Ishikawa (cell line): ENCODE data around the gene GALNTL6.

Experiments used
- CEBPB ChIP-seq: IDR thresholded peaks from 2 replicates; pipeline ENCODE4 v1.6.1; 2012
- CREB1 ChIP-seq: IDR thresholded peaks from 2 replicates; pipeline ENCODE4 v1.6.1; 2012; ENCODE audit warnings: low read depth
- EGR1 ChIP-seq: IDR thresholded peaks from 2 replicates; pipeline ENCODE4 v1.6.1; 2012
- EP300 ChIP-seq: IDR thresholded peaks from 2 replicates; pipeline ENCODE4 v1.6.1; 2012; ENCODE audit warnings: borderline replicate concordance
- FOXM1 ChIP-seq: IDR thresholded peaks from 2 replicates; pipeline ENCODE4 v1.6.1; 2012; ENCODE audit warnings: low read depth, borderline replicate concordance
- MAX ChIP-seq: IDR thresholded peaks from 2 replicates; pipeline ENCODE4 v1.6.1; 2012
- NFIC ChIP-seq: IDR thresholded peaks from 2 replicates; pipeline ENCODE4 v1.6.1; 2012
- RAD21 ChIP-seq: IDR thresholded peaks from 2 replicates; pipeline ENCODE4 v1.6.1; 2012; ENCODE audit warnings: low read depth
- REST ChIP-seq: IDR thresholded peaks from 2 replicates; pipeline ENCODE4 v1.6.1; 2012; ENCODE audit warnings: low read depth, mild to moderate bottlenecking
- TAF1 ChIP-seq: IDR thresholded peaks from 2 replicates; pipeline ENCODE4 v1.6.1; 2012; ENCODE audit warnings: low read depth, mild to moderate bottlenecking
- TCF12 ChIP-seq: IDR thresholded peaks from 2 replicates; pipeline ENCODE4 v1.6.1; 2012; ENCODE audit warnings: low read depth
- TEAD4 ChIP-seq: IDR thresholded peaks from 2 replicates; pipeline ENCODE4 v1.6.1; 2012
- USF1 ChIP-seq: IDR thresholded peaks from 2 replicates; pipeline ENCODE4 v1.6.1; 2012
- YY1 ChIP-seq: IDR thresholded peaks from 2 replicates; pipeline ENCODE4 v1.6.1; 2012; ENCODE audit warnings: low read depth
- ZBTB7A ChIP-seq: IDR thresholded peaks from 2 replicates; pipeline ENCODE4 v1.6.1; 2012; ENCODE audit warnings: low read depth

Gene GALNTL6

GRCh38 chr4:172392741-172393140 is 579.5 kb downstream of the GALNTL6 start:
- TF ChIP-seq RAD21 (no peak), USF1 (no peak), YY1 (no peak), CREB1 (no peak), EP300 (no peak), TAF1 (no peak), TCF12 (no peak), EGR1 (no peak), REST (no peak), NFIC (no peak), TEAD4 (no peak)

- TF ChIP-seq FOXM1: no peak
- TF ChIP-seq MAX: no peak
- TF ChIP-seq EP300: no peak
- TF ChIP-seq RAD21: no peak
- no peak for TF ChIP-seq USF1
- TF ChIP-seq YY1: no peak
- TF ChIP-seq TCF12: no peak
- no peak for TF ChIP-seq EGR1
- no peak for TF ChIP-seq TEAD4
- TF ChIP-seq REST: no peak
- no peak for TF ChIP-seq NFIC
- no peak for TF ChIP-seq CEBPB
- TF ChIP-seq ZBTB7A: no peak
- TF ChIP-seq TAF1: no peak
- no peak for TF ChIP-seq CREB1
Observed at GRCh38 chr4:172393220-172393619, 580.0 kb downstream of the GALNTL6 start.

GRCh38 chr4:172404676-172405075 is 591.5 kb downstream of the GALNTL6 start:
- TF ChIP-seq EGR1: no peak
- no peak for TF ChIP-seq CREB1
- TF ChIP-seq MAX: no peak

GRCh38 chr4:172410363-172410762 is 597.2 kb downstream of the GALNTL6 start:
- no peak for TF ChIP-seq EGR1
- TF ChIP-seq NFIC: no peak
- TF ChIP-seq CEBPB: no peak
- no peak for TF ChIP-seq RAD21
- no peak for TF ChIP-seq CREB1

GRCh38 chr4:172411149-172411548 is 597.9 kb downstream of the GALNTL6 start:
- TF ChIP-seq EGR1 (no peak), REST (no peak), RAD21 (no peak), FOXM1 (no peak), MAX (no peak), TCF12 (no peak), TEAD4 (no peak), CEBPB (no peak), ZBTB7A (no peak)
